HUES48 (cell line): ENCODE measurements around the gene PRRC2A.
A peak's percentile ranks its signal among the peaks of the same experiment; 100 is the strongest.

Source experiments
- H3K27ac ChIP-seq: one replicate; pipeline ENCODE4 v1.7.0; 2013; ENCODE audit warnings: low read depth, low read length, inconsistent platforms
- H3K27me3 ChIP-seq: 2 replicates; pipeline ENCODE4 v1.6.1; 2013; ENCODE audit warnings: mild to moderate bottlenecking, low read length; ENCODE audit not compliant: control insufficient read depth, insufficient read depth
- H3K36me3 ChIP-seq: 2 replicates; pipeline ENCODE4 v1.6.1; 2013; ENCODE audit warnings: low read length; ENCODE audit not compliant: control insufficient read depth, insufficient read depth
- H3K4me1 ChIP-seq: 2 replicates; pipeline ENCODE4 v1.6.1; 2013; ENCODE audit warnings: mild to moderate bottlenecking, low read length; ENCODE audit not compliant: control insufficient read depth, insufficient read depth
- H3K4me3 ChIP-seq: 2 replicates; pipeline ENCODE4 v1.5.1; 2013; ENCODE audit warnings: mild to moderate bottlenecking, low read depth, low read length
- H3K9ac ChIP-seq: 2 replicates; pipeline ENCODE4 v1.6.1; 2013; ENCODE audit warnings: mild to moderate bottlenecking, low read depth, low read length, moderate library complexity
- H3K9me3 ChIP-seq: 2 replicates; pipeline ENCODE4 v1.6.1; 2013; ENCODE audit warnings: low read length; ENCODE audit not compliant: control insufficient read depth, insufficient read depth

The PRRC2A gene

GRCh38 chr6:31680226-31681134, 60.0 kb downstream of the PRRC2A start, which contains the start of gene LY6G5C:
LY6G5C (minus strand) TSS chr6:31681067; CDS start chr6:31680373, 694 bp downstream.
- H3K4me1 ChIP-seq: peaks cover 6% of the 10 kb centered on the region; the same call in 1 of the 2 replicates
- peak within 1 kb of the TSS; percentile 51 for H3K4me3 ChIP-seq
- no peak within 1 kb of the TSS for H3K9ac ChIP-seq
- H3K36me3 ChIP-seq: no peaks in the 10 kb centered on the region; the same call in 1 of the 2 replicates
- peaks cover 17% of the 10 kb centered on the region for H3K27me3 ChIP-seq
- no peak within 1 kb of the TSS for H3K27ac ChIP-seq
- H3K9me3 ChIP-seq: no peaks in the 10 kb centered on the region

- Histone ChIP-seq H3K9ac (no peak overlapping the region), H3K27ac (no peak overlapping the region), H3K36me3 (peaks cover 5% of the 10 kb centered on the region; the same call in 1 of the 2 replicates), H3K4me3 (peak overlapping the region; percentile 51), H3K4me1 (peaks cover 6% of the 10 kb centered on the region; the same call in 1 of the 2 replicates), H3K27me3 (peaks cover 17% of the 10 kb centered on the region), H3K9me3 (no peaks in the 10 kb centered on the region)
These were observed 60.7 kb downstream of the PRRC2A start for GRCh38 chr6:31681135-31681671.

GRCh38 chr6:31683591-31683990, 63.1 kb downstream of the PRRC2A start:
- H3K4me1 ChIP-seq: peaks cover 10% of the 10 kb centered on the region; the same call in 1 of the 2 replicates
- H3K4me3 ChIP-seq: peak overlapping the region; percentile 60
- peaks cover 17% of the 10 kb centered on the region for H3K27me3 ChIP-seq
- H3K27ac ChIP-seq: no peak overlapping the region
- peaks cover 29% of the 10 kb centered on the region for H3K36me3 ChIP-seq
- no peak overlapping the region for H3K9ac ChIP-seq
- no peaks in the 10 kb centered on the region for H3K9me3 ChIP-seq

- Histone ChIP-seq H3K4me1 (peaks cover 7% of the 10 kb centered on the region; the same call in 1 of the 2 replicates), H3K36me3 (peaks cover 58% of the 10 kb centered on the region)
These were observed 66.0 kb downstream of the PRRC2A start for GRCh38 chr6:31686483-31686882.

GRCh38 chr6:31687321-31687720, 66.8 kb downstream of the PRRC2A start:
- Histone ChIP-seq H3K9me3 (no peaks in the 10 kb centered on the region), H3K27ac (no peak overlapping the region), H3K4me3 (no peak overlapping the region), H3K4me1 (peaks cover 7% of the 10 kb centered on the region; the same call in 1 of the 2 replicates), H3K9ac (no peak overlapping the region), H3K36me3 (peaks cover 64% of the 10 kb centered on the region), H3K27me3 (peaks cover under 1% of the 10 kb centered on the region)

More at GRCh38 chr6:31686483-31686882, 66.0 kb downstream of the PRRC2A start:
- Histone ChIP-seq H3K4me3 (no peak overlapping the region), H3K9me3 (no peaks in the 10 kb centered on the region), H3K9ac (no peak overlapping the region), H3K27me3 (peaks cover 9% of the 10 kb centered on the region), H3K27ac (no peak overlapping the region)
